Measurements from ENCODE around the gene PTGDR.

The PTGDR gene

GRCh38 chr14:52283099-52283498 is 15.6 kb downstream of the PTGDR start:
- Histone ChIP-seq H3K27ac (ENCODE audit: low read depth, low read length) (no peak overlapping the region), H3K4me1 (ENCODE audit: control insufficient read depth, insufficient read depth, low read length) (peaks cover 6% of the 10 kb centered on the region; the same call in 1 of the 2 replicates), H3K9ac (ENCODE audit: low read length) (no peak overlapping the region), H3K9me3 (ENCODE audit: control insufficient read depth, insufficient read depth, low read depth, low read length) (no peaks in the 10 kb centered on the region), H3K27me3 (ENCODE audit: control insufficient read depth, insufficient read depth, low read length) (no peaks in the 10 kb centered on the region), H3K36me3 (ENCODE audit: control insufficient read depth, insufficient read depth, low read length) (no peaks in the 10 kb centered on the region), H3K4me3 (ENCODE audit: low read depth, low read length) (no peak overlapping the region)

GRCh38 chr14:52286661-52287649 is 19.5 kb downstream of the PTGDR start:
- H3K9ac ChIP-seq (ENCODE audit: low read length): no peak overlapping the region
- H3K9me3 ChIP-seq (ENCODE audit: control insufficient read depth, insufficient read depth, low read depth, low read length): no peaks in the 10 kb centered on the region
- H3K4me1 ChIP-seq (ENCODE audit: control insufficient read depth, insufficient read depth, low read length): no peaks in the 10 kb centered on the region
- no peak overlapping the region for H3K4me3 ChIP-seq (ENCODE audit: low read depth, low read length)
- H3K27ac ChIP-seq (ENCODE audit: low read depth, low read length): no peak overlapping the region
- no peaks in the 10 kb centered on the region for H3K27me3 ChIP-seq (ENCODE audit: control insufficient read depth, insufficient read depth, low read length)
- H3K36me3 ChIP-seq (ENCODE audit: control insufficient read depth, insufficient read depth, low read length): no peaks in the 10 kb centered on the region

GRCh38 chr14:52296378-52296777 is 28.9 kb downstream of the PTGDR start:
- no peak overlapping the region for H3K9ac ChIP-seq (ENCODE audit: low read length)
- no peak overlapping the region for H3K27ac ChIP-seq (ENCODE audit: low read depth, low read length)
- H3K4me3 ChIP-seq (ENCODE audit: low read depth, low read length): no peak overlapping the region
- H3K9me3 ChIP-seq (ENCODE audit: control insufficient read depth, insufficient read depth, low read depth, low read length): no peaks in the 10 kb centered on the region
- H3K36me3 ChIP-seq (ENCODE audit: control insufficient read depth, insufficient read depth, low read length): no peaks in the 10 kb centered on the region
- no peaks in the 10 kb centered on the region for H3K4me1 ChIP-seq (ENCODE audit: control insufficient read depth, insufficient read depth, low read length)
- no peaks in the 10 kb centered on the region for H3K27me3 ChIP-seq (ENCODE audit: control insufficient read depth, insufficient read depth, low read length)

- H3K4me3 ChIP-seq (ENCODE audit: low read depth, low read length): no peak overlapping the region
- no peaks in the 10 kb centered on the region for H3K36me3 ChIP-seq (ENCODE audit: control insufficient read depth, insufficient read depth, low read length)
- H3K9me3 ChIP-seq (ENCODE audit: control insufficient read depth, insufficient read depth, low read depth, low read length): no peaks in the 10 kb centered on the region
- no peak overlapping the region for H3K9ac ChIP-seq (ENCODE audit: low read length)
- no peaks in the 10 kb centered on the region for H3K4me1 ChIP-seq (ENCODE audit: control insufficient read depth, insufficient read depth, low read length)
- no peaks in the 10 kb centered on the region for H3K27me3 ChIP-seq (ENCODE audit: control insufficient read depth, insufficient read depth, low read length)
- H3K27ac ChIP-seq (ENCODE audit: low read depth, low read length): no peak overlapping the region
These were observed 31.3 kb downstream of the PTGDR start for GRCh38 chr14:52298795-52299194.

GRCh38 chr14:52299692-52300278 is 32.3 kb downstream of the PTGDR start:
- Histone ChIP-seq H3K27ac (ENCODE audit: low read depth, low read length) (no peak overlapping the region), H3K4me3 (ENCODE audit: low read depth, low read length) (no peak overlapping the region), H3K4me1 (ENCODE audit: control insufficient read depth, insufficient read depth, low read length) (no peaks in the 10 kb centered on the region), H3K9ac (ENCODE audit: low read length) (no peak overlapping the region), H3K9me3 (ENCODE audit: control insufficient read depth, insufficient read depth, low read depth, low read length) (no peaks in the 10 kb centered on the region), H3K27me3 (ENCODE audit: control insufficient read depth, insufficient read depth, low read length) (no peaks in the 10 kb centered on the region), H3K36me3 (ENCODE audit: control insufficient read depth, insufficient read depth, low read length) (no peaks in the 10 kb centered on the region)

- Histone ChIP-seq H3K4me3 (ENCODE audit: low read depth, low read length) (no peak overlapping the region), H3K4me1 (ENCODE audit: control insufficient read depth, insufficient read depth, low read length) (no peaks in the 10 kb centered on the region), H3K36me3 (ENCODE audit: control insufficient read depth, insufficient read depth, low read length) (no peaks in the 10 kb centered on the region), H3K27me3 (ENCODE audit: control insufficient read depth, insufficient read depth, low read length) (no peaks in the 10 kb centered on the region; the same call in 1 of the 2 replicates), H3K9ac (ENCODE audit: low read length) (no peak overlapping the region), H3K27ac (ENCODE audit: low read depth, low read length) (no peak overlapping the region), H3K9me3 (ENCODE audit: control insufficient read depth, insufficient read depth, low read depth, low read length) (no peaks in the 10 kb centered on the region)
These were observed 35.7 kb downstream of the PTGDR start for GRCh38 chr14:52303236-52303635.

GRCh38 chr14:52304248-52304904 is 36.9 kb downstream of the PTGDR start:
- H3K27ac ChIP-seq (ENCODE audit: low read depth, low read length): no peak overlapping the region
- no peaks in the 10 kb centered on the region; the same call in 1 of the 2 replicates for H3K27me3 ChIP-seq (ENCODE audit: control insufficient read depth, insufficient read depth, low read length)

GRCh38 chr14:52305014-52305413 is 37.5 kb downstream of the PTGDR start:
- no peak overlapping the region for H3K4me3 ChIP-seq (ENCODE audit: low read depth, low read length)
- H3K9ac ChIP-seq (ENCODE audit: low read length): no peak overlapping the region
- H3K9me3 ChIP-seq (ENCODE audit: control insufficient read depth, insufficient read depth, low read depth, low read length): no peaks in the 10 kb centered on the region
- no peaks in the 10 kb centered on the region for H3K36me3 ChIP-seq (ENCODE audit: control insufficient read depth, insufficient read depth, low read length)
- H3K27ac ChIP-seq (ENCODE audit: low read depth, low read length): no peak overlapping the region
- H3K27me3 ChIP-seq (ENCODE audit: control insufficient read depth, insufficient read depth, low read length): peaks cover 5% of the 10 kb centered on the region; the same call in 1 of the 2 replicates
- no peaks in the 10 kb centered on the region for H3K4me1 ChIP-seq (ENCODE audit: control insufficient read depth, insufficient read depth, low read length)

More at GRCh38 chr14:52304248-52304904, 36.9 kb downstream of the PTGDR start:
- Histone ChIP-seq H3K9ac (ENCODE audit: low read length) (no peak overlapping the region), H3K4me3 (ENCODE audit: low read depth, low read length) (no peak overlapping the region), H3K36me3 (ENCODE audit: control insufficient read depth, insufficient read depth, low read length) (no peaks in the 10 kb centered on the region), H3K4me1 (ENCODE audit: control insufficient read depth, insufficient read depth, low read length) (no peaks in the 10 kb centered on the region), H3K9me3 (ENCODE audit: control insufficient read depth, insufficient read depth, low read depth, low read length) (no peaks in the 10 kb centered on the region)

GRCh38 chr14:52307376-52307775 is 39.9 kb downstream of the PTGDR start:
- Histone ChIP-seq H3K9me3 (ENCODE audit: control insufficient read depth, insufficient read depth, low read depth, low read length) (no peaks in the 10 kb centered on the region), H3K27ac (ENCODE audit: low read depth, low read length) (no peak overlapping the region), H3K9ac (ENCODE audit: low read length) (no peak overlapping the region), H3K36me3 (ENCODE audit: control insufficient read depth, insufficient read depth, low read length) (no peaks in the 10 kb centered on the region), H3K27me3 (ENCODE audit: control insufficient read depth, insufficient read depth, low read length) (peaks cover 18% of the 10 kb centered on the region), H3K4me1 (ENCODE audit: control insufficient read depth, insufficient read depth, low read length) (no peaks in the 10 kb centered on the region), H3K4me3 (ENCODE audit: low read depth, low read length) (no peak overlapping the region)

- Histone ChIP-seq H3K4me1 (ENCODE audit: control insufficient read depth, insufficient read depth, low read length) (no peaks in the 10 kb centered on the region), H3K27ac (ENCODE audit: low read depth, low read length) (no peak overlapping the region), H3K9ac (ENCODE audit: low read length) (no peak overlapping the region), H3K27me3 (ENCODE audit: control insufficient read depth, insufficient read depth, low read length) (peaks cover 24% of the 10 kb centered on the region), H3K4me3 (ENCODE audit: low read depth, low read length) (no peak overlapping the region), H3K36me3 (ENCODE audit: control insufficient read depth, insufficient read depth, low read length) (no peaks in the 10 kb centered on the region), H3K9me3 (ENCODE audit: control insufficient read depth, insufficient read depth, low read depth, low read length) (no peaks in the 10 kb centered on the region)
These were observed 40.4 kb downstream of the PTGDR start for GRCh38 chr14:52307905-52308304.

- H3K27ac ChIP-seq (ENCODE audit: low read depth, low read length): no peak overlapping the region
- no peaks in the 10 kb centered on the region for H3K9me3 ChIP-seq (ENCODE audit: control insufficient read depth, insufficient read depth, low read depth, low read length)
- no peak overlapping the region for H3K9ac ChIP-seq (ENCODE audit: low read length)
- peaks cover 19% of the 10 kb centered on the region for H3K4me1 ChIP-seq (ENCODE audit: control insufficient read depth, insufficient read depth, low read length)
- H3K27me3 ChIP-seq (ENCODE audit: control insufficient read depth, insufficient read depth, low read length): peaks cover 50% of the 10 kb centered on the region
- no peaks in the 10 kb centered on the region for H3K36me3 ChIP-seq (ENCODE audit: control insufficient read depth, insufficient read depth, low read length)
- no peak overlapping the region for H3K4me3 ChIP-seq (ENCODE audit: low read depth, low read length)
These were observed 43.0 kb downstream of the PTGDR start for GRCh38 chr14:52310541-52310940.
